DND-41 (cell line): ENCODE data around the gene GSTM1.

Experiments
- EZH2 ChIP-seq: IDR thresholded peaks from 3 replicates; pipeline ENCODE4 v1.6.1; 2012; ENCODE audit warnings: borderline replicate concordance, low read depth, mild to moderate bottlenecking, moderate library complexity, low read length, inconsistent platforms; ENCODE audit not compliant: severe bottlenecking
- TF ChIP-seq, protein P1 (sequence below): IDR thresholded peaks from 2 replicates; pipeline ENCODE4 v1.5.1; 2012; ENCODE audit warnings: borderline replicate concordance, low read length, moderate library complexity, mild to moderate bottlenecking; ENCODE audit not compliant: poor library complexity, severe bottlenecking; ENCODE audit errors: extremely low read depth

DNA sequence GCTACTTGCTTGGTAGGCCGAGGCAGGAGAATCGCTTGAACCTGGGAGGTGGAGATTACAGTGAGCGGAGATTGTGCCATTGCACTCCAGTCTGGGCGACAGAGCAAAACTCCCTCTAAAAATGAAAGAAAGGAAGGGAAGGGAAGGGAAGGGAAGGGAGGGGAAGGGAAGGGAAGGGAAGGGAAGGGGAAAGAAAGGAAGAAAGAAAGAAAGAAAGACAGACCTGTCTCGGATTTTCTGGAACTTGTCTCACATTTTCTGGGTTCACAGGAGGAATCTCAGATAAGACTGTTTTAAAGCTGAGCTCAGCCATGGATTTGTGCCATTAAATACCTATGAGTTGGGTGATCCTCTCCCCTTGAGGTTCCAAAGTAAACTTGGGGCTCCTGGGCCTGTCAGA lies 37.3 kb downstream of the GSTM1 start:
- TF ChIP-seq, protein P1, sequence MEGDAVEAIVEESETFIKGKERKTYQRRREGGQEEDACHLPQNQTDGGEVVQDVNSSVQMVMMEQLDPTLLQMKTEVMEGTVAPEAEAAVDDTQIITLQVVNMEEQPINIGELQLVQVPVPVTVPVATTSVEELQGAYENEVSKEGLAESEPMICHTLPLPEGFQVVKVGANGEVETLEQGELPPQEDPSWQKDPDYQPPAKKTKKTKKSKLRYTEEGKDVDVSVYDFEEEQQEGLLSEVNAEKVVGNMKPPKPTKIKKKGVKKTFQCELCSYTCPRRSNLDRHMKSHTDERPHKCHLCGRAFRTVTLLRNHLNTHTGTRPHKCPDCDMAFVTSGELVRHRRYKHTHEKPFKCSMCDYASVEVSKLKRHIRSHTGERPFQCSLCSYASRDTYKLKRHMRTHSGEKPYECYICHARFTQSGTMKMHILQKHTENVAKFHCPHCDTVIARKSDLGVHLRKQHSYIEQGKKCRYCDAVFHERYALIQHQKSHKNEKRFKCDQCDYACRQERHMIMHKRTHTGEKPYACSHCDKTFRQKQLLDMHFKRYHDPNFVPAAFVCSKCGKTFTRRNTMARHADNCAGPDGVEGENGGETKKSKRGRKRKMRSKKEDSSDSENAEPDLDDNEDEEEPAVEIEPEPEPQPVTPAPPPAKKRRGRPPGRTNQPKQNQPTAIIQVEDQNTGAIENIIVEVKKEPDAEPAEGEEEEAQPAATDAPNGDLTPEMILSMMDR: no peak
- no peak for TF ChIP-seq EZH2
